ENCODE measurements around the gene RNASEL.

Gene RNASEL

DNA sequence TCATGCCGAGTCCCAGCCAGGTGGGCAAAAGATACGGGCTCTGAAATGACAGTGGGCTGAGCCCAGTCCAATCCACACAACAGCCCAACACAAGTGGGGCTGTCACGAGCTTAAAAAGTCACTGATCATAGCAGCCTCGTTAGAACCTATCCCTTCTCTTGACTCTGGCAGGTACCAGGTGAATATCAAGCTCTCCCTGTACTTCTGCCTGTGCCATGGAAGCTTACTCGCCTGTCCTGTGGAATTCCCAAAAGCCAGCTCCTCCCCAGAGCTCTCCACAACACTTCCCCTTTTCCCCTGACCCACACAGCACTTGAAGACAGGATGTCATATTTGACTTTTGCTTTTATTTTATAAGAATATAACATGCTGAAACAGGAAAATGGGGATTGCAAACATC lies 9.2 kb upstream of the RNASEL start:
- DNase-seq: no peak

DNA sequence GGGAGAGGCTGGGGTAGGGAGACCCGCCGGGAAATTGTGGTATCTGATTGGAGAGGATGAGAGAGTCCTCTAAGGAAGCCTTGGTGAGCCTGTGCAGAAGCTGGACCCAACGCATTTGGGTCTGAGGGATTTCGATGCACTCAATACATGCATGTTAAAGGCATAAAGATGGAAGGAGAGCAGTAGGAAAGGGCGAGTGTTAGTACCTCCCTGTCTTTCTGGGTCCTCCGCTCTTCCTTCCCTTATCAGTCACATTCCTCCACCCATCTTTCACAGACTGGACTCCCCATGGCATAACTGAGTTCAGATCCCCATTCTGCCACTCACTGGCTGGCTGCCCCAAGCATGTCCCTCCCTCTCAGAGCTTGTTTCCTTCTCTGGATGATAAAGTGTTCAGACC lies 7.9 kb upstream of the RNASEL start:
- DNase-seq: no peak

DNA sequence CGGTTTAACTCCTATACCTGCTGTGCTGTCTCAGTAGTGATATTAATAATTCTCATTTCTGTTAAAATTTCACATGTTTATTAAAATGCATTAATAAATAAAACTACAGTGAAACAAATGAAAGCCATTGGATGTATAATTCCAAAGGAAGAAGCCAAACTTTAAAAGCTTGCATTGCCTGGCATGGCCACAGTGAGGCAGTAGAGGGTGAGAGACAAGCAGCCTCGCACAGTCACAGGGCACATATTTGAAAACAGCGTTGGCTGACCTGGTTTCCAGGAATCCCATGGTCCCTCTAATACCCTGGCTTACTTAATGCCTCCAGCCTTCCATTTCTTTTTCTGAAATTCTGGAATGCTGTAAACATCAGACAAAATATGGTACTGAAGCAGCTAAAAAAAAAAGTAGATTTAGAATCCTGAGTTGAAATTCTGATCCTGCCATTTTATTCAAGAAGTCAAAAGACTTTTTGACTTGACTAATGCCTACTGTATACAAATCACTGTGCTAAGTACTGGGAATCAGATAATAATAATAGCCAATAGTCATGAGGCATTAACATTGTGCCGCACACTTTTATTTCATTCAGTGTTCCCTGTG lies 6.7 kb upstream of the RNASEL start:
- peak; percentile 85 for DNase-seq

DNA sequence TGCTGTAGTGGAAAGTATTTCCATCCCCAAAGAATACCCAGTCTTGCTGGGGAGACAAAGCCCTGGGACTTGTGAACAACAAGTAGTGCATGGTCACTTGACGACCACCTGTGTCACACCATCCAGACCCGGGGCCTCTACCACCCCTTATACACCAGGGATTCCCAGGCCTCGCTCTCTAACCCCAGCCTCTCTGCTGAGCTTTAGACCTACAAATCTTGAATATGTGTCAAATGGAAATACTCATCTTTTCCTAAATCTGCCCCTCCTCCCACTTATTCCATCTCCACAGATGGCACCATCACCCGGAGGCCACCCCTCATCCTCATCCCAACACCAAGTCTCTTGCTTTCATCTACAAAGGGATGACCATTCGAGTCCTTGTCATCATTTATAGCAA lies 875 bp upstream of the RNASEL start:
- DNase-seq: no peak

DNA sequence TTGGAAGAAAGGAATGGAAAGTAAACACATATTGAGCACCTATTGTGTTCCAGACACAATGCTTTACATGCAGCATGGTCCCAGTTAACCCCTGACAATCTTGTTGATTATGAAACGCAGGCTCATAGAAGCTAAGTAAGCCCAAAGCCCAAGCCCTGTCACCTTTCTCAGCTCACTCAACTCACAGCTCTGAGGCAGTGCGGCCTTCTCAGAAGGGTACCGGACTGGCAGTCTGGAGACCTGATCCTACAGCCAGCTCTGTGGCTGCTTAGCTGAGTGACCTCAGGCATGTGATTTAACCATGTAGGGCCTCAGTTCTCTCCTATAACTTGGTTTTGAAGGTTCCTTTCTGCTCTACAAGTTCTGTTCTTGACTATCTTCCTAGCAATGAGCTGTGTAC lies 464 bp upstream of the RNASEL start:
- no peak for DNase-seq

DNA sequence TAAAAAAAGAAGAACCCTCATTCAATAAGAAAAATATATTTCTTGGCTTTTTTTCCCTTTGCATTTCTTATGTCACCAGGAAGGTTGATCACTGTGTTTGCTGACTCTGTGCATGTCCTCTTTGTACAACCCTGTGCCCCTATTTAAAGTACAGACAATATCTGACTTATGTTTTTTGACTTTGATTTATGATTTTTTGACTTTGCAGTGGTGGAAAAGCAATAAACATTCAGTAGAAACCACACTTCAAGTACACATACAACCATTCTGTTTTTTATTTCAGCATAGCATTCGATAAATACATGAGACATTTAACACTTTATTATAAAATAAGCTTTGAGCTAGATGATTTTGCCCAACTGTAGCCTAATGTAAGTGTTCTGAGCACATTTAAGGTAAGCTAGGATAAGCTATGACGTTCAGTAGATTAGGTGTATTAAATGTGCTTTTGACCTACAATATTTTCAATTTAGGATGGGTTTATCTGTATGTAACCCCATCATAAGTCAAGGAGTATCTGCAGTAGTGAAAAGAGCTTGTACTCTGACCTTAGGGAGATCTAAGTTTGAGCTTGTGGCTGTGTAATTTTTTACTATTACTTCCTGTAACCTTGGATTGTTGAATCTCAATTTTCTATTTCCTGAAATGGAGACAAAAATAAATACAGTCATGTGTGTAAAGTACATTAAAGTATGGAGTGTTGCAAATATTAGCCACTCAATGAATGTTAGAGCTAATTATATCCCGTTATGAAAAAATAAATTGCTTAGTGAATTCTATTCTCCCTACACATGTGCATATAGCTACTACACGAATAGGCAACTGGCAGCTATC lies 1.2 kb downstream of the RNASEL start:
- no peak for DNase-seq

DNA sequence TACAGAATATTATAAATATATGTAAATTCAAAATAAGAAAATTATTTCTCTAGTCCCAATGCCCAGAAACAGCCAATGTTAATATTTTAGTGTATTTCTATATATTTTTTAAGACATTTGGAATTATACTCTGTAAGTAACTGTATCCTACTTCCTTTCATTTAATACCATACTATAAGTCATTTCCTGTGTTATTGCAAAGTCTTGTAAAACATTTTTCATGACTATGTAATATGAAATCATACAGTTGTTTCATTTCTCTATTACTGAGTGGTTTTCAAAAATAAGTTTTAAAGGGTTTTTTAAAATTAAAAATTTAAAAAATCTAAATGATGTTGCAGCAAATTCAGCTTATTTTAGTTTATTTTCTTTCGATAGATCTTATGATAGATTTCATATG lies 2.0 kb downstream of the RNASEL start:
- DNase-seq: no peak

DNA sequence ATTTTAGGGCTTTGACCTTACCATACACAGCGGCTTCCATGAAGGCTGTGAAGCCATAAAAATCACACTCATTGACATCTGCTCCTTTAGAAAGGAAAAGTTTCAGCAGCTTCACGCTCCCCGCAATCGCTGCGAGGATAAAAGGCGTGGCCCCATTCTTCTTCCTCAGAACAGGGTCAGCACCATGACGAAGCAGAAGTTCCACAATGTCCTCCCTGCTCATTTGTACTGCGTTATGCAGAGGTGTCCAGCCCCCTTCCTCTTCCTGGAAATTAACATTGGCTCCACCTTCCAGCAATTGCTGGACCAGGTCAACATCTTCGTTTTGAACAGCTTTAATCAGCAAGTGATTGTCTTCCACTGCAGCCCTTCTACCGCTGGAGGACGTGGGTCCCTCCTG lies 2.7 kb downstream of the RNASEL start:
- DNase-seq: no peak

DNA sequence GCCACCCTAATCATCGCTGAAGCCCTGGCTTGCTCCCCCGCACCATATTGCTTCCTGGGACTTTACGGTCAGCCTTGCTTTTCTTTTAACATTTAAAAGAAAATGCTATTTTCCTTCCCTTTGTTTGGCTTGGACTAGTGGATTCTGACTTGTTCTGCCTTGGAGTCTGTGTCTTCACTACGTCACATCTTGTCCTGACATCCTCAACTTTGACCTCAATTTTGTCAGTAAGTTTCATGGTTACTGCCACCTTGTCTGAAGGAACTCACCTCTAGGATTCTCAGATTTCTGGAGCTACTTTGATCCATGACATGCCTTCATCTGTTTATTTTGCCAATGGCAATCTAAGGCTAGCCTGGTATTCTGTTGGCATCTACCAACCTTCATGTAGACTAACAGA lies 4.3 kb downstream of the RNASEL start:
- DNase-seq: no peak

DNA sequence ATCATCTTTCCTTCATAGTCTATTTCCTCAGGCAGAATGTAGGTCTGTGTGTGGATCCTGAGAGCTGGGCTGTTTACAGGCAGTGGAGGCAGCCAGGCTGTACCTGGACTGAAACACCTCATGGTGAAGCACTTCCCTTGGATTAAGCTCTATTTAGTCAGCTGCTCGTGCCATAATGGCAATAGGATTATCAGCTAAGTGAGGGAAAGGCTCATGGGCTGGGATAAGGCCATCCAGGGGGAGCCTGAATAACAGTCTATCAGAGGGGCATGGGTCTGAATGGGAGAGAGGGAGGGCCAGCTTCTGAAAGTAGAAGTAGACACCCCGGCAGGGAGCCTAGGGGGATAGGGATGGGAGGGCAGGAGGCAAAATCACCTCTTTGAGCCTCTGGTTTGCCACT lies 8.3 kb downstream of the RNASEL start:
- no peak for DNase-seq

DNA sequence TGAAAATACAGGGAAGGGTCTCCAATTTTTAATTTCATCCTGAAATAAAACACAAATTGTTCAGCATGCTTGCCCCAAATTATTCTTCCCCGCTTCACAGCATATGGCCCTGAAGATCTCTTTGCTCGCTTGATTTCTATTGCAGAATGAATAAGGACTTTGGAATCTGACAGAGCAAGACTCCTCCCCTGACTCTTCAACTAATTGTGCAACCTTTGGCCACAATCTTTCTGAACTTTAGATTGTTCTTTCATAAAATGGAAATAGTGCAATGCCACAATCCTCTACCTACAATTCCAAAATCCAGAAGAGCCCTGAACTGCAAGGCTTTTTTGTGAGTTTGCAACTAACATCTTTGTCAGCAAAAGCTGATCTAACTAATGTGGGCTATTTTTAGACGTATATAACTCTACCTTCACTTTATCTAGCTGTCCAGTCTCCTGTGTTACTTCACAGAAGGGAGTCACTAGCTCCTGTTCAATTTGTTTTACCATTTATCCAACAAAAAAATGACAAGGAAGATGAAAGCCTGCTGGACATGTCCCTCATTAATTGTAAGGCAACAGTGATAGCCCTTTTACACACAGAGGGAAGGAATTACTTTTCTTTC lies 13.4 kb downstream of the RNASEL start:
- no peak for DNase-seq

DNA sequence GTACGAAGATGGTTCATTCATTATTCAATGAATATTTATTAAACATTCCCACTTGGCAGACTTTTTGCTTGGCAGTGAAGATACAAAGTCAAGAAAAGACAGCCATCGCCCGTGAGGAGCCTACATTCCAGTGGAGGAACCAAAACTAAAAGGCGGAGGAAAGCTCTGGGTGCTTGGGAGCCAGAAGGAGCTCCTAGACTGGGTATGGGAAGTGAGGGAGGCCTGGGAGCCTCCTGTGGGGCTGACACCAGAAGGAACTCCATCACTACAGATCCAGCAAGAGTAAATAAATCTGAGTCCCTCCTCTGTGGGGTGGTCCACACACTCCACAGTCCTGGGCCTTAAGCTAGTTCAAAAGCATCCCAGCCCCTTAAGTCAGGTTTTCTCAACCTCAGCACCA lies 14.9 kb downstream of the RNASEL start:
- no peak for DNase-seq

DNA sequence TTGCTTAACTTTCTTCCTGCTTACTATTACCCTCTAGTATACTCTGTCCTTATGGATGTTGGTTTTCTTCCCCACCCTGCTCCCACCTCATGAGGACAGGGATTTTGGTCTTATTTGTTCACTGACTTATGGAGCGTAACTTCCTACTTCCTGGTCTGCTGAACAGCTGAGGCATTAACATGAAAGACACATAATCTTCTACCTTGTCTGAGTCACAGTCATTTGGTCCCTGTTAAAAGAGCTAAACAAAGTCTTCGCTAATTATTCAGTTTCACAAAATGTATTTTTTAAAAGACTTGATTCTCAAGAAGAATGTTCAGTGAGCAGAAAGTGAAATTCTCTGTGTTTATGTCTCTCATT lies 18.5 kb downstream of the RNASEL start:
- DNase-seq: no peak

DNA sequence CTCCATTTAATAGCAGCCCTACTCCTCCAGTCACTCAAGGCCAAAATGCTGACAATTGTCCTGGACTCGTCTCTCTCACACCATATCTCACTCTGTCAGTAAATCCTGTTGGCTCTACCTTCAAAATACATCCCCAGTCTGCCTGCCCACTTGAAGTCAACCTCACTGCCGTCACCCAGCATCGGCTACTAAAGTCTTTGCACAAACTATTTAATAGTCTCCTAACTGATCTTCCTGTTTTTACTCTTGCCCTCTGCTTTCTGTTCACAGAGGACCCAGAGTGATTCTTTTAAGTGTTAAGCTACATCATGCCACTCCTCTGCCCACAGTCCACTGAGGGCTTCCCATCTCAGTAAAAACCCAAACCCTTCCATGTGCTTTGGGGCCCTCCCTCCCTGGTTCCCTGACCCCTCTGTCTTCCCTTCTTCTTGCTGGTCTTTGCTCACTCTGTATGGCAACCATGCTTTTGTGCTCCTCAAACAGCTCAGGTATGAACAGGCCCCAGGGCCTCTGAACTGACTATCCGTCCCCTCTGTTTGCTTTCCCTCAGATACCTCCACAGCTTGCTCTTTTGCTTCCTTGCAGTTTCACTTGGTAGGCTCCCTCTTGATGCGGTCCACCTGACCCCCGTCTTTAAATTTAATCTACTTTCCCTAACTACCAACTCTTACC lies 19.0 kb downstream of the RNASEL start:
- no peak for DNase-seq

DNA sequence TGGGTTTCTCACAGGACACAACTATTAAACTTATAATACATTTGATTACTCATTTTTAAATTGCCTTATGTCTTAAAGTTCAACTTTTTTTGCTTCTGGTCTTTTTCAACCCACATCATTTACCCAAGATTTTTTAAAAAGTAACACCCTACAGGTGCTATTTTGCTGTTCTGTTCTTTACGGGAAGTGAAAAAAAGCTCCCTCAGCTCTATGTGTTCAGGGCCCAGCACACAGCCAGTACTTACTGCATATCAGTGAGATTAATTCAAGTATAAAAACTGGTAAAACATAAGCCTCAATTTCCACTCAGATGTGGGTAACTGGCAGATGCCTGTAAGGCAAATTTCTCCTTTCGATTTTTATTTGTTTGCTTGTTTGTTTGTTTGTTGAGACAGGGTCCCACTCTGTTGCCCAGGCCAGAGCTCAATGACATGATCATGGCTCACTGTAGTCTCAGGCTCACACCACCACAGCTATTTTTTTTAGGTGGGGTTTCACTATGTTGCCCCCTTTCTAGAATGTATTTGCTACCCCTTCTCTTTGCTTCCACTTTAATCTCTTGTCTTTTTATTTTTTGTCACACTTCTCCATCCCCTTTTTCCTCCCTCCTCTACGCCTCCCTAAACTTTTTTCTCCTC lies 20.3 kb downstream of the RNASEL start:
- no peak for DNase-seq

DNA sequence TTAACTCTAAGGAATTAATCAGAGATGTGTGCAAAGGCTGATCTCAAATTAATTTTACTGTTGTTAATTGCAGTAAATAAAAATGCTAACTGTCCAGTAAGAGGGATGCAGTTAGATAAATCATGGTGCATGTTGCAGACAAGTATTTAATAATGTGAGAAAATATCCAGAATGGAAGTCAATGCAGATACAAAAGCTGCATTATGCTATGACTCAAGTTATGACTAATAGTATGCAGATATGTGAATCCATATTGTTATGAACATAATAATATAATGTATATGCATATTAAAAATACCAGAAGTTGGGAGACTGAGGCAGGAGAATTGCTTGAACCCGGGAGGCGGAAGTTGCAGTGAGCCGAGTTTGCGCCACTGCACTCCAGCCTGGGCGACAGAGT lies 21.4 kb downstream of the RNASEL start:
- DNase-seq: no peak

DNA sequence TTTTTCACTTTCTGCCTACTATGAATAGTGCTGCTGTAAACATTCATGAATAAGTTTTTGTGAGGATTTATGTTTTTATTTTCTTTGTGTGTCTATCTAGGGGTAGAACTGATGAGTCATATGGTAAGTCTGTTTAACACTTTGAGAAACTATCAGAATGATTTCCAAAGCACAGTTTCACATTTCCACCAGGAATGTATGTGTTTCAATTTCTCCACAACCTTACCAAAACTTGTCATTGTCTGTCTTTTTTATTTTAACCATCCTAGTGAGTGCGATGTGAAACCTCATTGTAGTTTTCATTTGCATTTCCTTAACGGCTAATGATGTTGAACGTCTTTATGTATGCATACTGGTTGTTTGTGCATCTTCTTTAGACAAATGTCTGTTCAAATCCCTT lies 23.5 kb downstream of the RNASEL start:
- no peak for DNase-seq

DNA sequence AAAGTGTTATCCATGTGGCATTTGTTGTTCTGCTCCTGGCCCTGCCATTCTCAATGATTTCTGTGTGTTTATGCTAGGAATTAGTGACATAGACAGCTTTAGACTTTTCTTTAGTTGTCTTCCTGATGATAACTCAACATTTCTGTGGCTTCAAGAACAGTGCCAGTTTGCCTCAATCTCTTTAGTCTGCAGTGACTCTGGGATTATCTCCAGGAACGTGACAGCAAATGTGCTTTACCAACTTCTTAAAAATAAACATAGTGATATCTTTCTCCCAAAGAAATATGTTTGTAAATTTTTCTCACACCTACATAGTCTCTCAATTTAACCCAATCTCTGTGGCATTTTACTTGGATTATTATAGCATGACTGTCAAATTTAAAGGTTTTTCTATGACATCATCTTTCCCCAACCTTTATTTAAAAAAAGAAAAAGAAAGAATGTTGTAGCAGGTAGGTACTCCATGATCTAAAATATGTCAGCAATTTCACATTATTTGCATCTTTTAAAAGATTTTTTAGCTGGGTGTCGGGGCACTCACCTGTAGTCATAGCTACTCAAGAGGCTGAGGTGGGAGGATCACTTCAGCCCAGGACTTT lies 24.6 kb downstream of the RNASEL start:
- no peak for DNase-seq

DNA sequence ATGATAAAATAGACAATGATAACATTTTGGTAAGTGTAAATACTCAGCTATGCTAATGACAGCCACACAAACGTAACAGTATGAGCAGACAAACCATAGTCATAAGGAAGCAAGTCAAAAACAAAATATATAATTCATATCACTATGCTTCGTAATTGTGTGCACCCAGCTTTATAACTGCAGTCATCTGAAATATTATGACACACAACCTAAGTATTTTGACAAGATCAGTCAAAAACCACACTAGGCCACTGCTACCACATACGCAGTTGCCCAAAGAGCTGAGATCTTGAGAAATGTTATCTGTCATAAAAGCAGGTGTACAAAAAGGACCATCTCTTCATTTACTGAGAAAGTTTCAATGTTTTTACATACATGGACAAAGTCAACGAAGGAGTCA lies 26.0 kb downstream of the RNASEL start:
- DNase-seq: peak; percentile 42

DNA sequence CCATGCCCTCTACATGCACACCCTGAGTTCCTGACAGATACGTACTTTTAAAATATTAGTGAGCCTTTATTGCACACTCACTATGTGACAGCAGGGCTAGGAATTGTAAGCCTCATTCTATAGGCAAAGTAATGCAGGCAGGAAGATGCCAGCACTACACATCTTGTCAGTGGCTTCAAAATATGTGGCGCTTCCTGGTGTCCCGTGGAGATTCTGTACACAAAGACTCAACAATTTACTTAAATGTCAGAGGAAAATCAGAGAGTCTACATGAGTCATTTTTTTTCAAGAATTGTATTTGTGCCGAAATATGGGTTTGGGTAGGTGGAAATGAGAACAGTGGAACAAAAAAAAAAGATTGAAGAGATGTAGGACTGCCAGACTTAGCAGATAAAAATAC lies 27.6 kb downstream of the RNASEL start:
- DNase-seq: no peak

DNA sequence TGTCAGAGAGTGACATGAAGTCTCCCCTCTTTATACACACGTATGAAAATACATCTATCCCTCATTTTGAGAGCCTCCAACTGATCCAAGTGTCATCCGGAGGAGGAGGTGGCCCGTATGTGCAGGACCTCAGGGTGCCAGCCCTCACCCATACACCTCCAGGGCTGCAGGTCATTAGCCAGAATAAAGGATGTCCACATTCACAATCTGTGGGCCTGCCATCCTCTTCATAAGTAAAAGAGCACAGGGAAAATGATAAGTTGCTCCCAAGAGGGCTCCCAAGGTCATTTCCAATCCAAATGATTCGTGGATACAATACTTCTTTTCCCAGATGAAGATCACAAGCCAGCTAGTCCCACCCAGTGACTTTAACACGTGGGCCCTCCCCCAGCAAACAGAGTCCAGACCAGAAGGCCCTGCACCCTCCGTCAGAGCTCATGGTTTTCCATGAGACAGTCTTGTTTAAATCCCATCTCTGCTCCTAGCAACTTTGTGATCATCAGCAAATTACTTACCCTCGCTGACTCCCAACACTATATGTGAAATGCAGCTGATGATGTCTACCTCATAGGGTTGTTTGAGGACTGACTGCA lies 28.6 kb downstream of the RNASEL start:
- DNase-seq: no peak

DNA sequence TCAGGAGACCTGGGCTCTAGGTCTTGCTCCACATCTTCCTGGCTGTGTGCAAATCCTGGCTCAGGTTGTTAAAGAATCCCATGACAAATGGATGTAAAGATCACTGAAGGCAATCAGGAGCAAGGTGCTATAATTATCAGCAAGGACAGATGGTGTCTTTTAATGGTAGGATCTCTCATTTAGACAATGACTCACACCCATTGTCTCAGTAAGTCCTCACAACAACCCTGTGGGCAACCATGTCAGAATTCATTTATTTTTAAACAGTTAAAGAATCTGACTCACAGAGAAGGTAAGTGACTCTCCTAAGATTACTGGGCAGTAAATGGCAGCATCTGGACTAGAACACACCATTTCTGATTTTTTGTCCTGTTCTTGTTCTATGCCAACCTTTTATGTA lies 32.8 kb downstream of the RNASEL start:
- DNase-seq: no peak

DNA sequence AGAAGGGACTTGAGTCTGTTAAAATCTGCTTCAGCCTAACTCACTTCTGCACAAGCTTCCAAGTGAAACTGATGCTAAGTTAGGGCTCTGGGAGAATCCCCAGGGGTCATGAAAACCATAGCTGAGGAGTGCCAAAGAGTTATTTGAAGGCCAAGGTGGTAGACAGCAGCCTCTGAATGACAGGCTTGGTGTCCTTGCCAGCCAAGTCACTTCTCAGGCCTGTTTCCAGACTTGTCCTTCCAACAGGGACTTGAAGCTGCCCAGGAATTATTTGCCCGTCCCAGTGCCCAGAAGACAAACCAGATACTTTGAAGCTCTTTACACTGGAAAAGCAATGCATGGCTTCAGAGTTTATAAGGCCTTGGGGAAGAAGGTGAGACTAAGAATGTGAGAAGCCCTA lies 33.6 kb downstream of the RNASEL start:
- DNase-seq: no peak
